Activated CD4-positive, alpha-beta T cell treated with anti-CD3 and anti-CD28 coated beads, Interleukin-2, Interleukin-6, amounts not matched to agents 100 ng/mL and 50 ng/mL, durations not matched to agents 16 hours and 8 hours (primary cell): ENCODE data around the gene CDH4.

Experiments
- DNase-seq: peaks from one replicate; pipeline ENCODE4 v3.0.0-alpha.2; 2020

Gene CDH4

DNA sequence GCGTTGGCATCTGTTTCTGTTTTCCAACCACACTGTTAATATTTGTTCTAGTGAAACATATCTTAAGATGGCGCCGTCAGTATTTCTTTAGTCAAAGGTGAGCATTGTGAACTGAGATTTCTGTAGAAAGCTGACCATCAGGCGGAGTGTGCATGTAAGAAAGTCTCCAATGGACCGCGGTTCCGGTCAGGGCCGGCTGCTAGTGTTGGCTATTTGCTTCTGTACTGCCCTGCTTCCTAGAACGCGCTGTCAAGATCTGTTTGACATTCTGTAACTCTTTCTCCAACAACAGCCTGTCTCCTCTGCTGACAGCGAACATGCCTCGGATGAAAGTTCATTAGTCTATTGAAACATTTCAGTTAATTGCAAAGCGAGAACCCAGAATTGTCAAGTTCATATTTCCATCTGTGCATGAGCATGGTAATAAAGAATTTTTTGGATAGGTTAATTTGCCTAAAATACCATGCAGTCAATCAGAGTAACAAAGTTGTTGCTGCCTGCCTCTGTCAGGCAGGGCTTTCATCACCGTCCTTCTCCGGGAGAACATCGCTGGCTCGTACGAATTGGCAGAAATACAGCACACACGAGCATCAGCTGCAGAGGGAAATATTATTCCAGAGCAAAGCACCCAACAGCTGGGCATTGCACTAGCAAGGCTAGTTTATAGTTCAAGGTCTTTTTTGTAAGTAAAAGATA is 369.1 kb downstream of the CDH4 start:
- no peak for DNase-seq

GRCh38 chr20:61621852-61622251 is 369.8 kb downstream of the CDH4 start:
- DNase-seq = no peak

DNA sequence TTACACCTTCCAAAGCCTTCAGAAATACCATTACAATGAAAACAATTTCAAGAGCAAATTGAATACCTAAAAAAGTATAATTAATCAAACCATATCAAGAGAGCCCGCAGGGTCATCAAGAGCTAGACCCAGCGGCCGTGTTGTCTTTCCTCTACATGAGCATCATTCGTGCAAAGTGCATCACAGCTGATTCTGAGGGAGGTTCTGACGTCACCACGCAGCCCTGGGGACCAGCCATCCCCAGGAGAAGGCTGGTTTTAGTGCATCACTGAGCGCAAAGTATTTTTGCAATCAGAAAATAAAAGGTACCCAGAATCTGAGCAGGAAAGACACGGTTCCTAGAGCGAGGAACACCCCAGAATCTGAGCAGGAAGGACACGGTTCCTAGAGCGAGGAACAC is 371.4 kb downstream of the CDH4 start:
- no peak for DNase-seq

- DNase-seq = no peak
Observed at GRCh38 chr20:61625246-61625645, 373.2 kb downstream of the CDH4 start.

GRCh38 chr20:61626412-61626811 is 374.4 kb downstream of the CDH4 start:
- no peak for DNase-seq

GRCh38 chr20:61627791-61628415 is 375.8 kb downstream of the CDH4 start:
- no peak for DNase-seq

DNA sequence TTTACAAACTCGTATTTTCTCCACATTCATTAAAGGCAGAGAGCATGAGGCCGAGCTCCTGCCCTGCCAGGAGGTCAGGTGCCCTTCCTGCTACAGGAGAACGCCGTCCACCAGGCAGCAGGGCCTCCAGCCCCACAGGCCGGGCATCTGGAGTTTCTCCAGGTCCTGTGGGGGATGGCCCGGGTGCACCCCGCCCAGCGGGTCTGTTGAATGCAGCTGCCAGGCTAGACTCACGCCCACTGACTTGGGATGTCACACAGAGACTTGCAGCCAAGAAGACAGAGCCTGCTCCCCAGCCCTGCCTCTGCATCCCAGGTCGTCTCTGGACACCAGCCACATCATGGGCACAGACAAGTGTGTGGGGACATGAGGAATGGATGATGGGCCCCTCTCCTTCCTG is 376.4 kb downstream of the CDH4 start:
- DNase-seq = no peak

- DNase-seq = no peak
Observed at GRCh38 chr20:61628901-61629601, 377.0 kb downstream of the CDH4 start.

- no peak for DNase-seq
Observed at GRCh38 chr20:61629602-61630390, 377.7 kb downstream of the CDH4 start.

- no peak for DNase-seq
Observed at GRCh38 chr20:61630391-61630650, 378.3 kb downstream of the CDH4 start.

GRCh38 chr20:61630816-61631215 is 378.8 kb downstream of the CDH4 start:
- no peak for DNase-seq

DNA sequence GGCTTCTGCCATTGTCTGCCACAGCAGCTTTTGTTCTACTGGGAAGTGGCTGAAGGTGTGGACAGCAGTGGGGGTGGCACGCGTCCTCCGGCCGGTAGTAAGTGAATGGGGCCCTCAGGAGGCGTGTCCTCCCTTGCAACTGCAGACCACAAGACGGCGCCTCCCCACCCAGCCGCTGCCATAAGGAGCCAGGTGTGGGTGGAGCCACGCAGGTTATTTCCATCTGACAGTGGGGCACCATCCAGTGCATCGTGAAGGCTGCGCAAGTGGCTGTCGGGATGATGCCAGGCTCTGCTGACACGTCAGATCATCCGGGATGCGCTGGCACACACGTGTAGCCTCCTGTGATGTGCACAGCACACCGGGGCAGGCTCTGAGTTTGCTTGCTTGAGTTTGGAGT is 379.7 kb downstream of the CDH4 start:
- DNase-seq = no peak

GRCh38 chr20:61633004-61633403 is 380.9 kb downstream of the CDH4 start:
- DNase-seq = no peak

GRCh38 chr20:61634376-61635145 is 382.5 kb downstream of the CDH4 start:
- no peak for DNase-seq

- DNase-seq = no peak
Observed at GRCh38 chr20:61635721-61636455, 383.8 kb downstream of the CDH4 start.

GRCh38 chr20:61636531-61637116 is 384.6 kb downstream of the CDH4 start:
- DNase-seq = no peak

GRCh38 chr20:61638802-61639585 is 386.9 kb downstream of the CDH4 start:
- DNase-seq = no peak

DNA sequence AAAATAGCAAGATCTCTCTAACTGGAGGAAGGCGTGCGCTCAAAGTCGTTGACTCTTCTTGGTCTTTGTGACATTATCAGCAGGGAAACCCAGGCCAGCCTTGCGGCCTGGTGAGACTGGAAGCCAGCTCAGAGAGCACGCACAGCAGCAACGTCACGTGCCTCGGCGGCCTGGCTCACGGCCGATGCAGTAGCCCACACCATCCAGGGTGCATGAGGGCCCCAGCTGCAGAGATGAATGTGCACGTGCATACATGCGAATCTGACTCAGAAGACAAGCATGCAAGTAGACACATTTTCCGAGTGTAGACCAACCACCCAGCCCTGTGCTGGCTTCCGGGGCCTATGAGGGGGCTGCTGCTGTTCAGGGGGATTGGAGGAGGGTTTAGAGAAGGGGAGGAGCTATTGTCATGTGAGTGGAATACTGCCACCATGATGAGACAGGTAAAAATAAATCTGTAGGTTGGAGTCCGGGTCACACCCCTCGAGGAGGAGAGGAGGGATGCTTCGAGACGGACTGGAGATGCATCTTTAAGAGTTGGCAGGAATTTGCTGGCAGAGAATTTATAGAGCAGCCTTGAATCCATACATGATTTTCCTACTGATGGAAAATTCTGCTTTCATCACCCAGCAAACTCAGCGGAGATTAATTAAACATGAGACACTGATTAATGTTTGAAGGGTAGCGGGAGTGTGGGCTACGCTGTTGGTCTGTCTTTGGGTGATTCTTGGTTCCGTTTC is 388.2 kb downstream of the CDH4 start:
- DNase-seq = no peak

DNA sequence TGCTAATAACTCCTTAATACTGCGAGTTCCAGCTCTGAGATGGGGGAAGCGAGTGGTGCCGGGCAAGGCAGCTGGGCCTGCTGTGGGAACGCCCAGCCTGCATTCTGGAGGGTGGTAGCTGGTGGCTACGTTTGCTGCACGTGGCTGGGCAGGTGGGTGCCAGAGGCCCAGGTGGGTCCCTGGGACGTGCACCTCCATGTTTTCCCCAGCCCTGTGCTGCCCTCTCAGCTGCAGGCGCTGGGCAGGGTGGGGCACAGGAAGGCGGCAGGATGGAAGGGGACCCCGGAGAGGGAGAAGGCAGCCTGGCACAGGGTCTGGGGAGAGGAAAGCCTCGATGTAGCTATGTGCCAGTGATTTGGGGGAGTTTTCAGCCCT is 388.8 kb downstream of the CDH4 start:
- no peak for DNase-seq

- DNase-seq = no peak
Observed at GRCh38 chr20:61643656-61644377, 391.8 kb downstream of the CDH4 start.
